Measurements from ENCODE around the gene PPM1A.

PPM1A gene

DNA sequence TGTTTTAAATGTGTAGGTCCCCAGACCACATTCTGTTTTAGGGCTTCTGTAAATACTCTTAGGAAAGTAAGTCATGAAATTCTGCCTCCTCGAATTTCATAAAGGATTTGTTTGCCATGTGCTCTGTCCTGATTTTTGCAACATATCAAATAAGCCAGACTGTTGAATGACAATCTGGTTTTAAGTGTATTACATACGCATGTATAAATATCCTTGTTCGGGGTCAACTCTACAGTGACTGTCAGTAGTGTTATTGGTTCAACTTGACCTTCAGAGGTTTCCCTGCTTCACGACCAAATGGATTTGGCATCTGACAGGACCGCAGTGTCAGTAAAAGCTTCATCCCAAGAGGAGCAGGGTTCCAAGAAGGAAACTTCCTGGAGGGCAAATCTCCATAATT is 52.7 kb downstream of the PPM1A start:
- Histone ChIP-seq H3K9me2 (replicated peaks; ENCODE audit: insufficient read depth, low read length) (no peaks in the 10 kb centered on the region), H3K79me2 (ENCODE audit: insufficient read depth, low read length) (no peaks in the 10 kb centered on the region), H3K4me3 (ENCODE audit: insufficient read depth, low read length, poor library complexity, severe bottlenecking) (no peak overlapping the region), H3K27ac (ENCODE audit: low read depth, low read length) (no peak overlapping the region), H3K36me3 (ENCODE audit: low read length) (no peaks in the 10 kb centered on the region), H2AFZ (ENCODE audit: low read depth, low read length, severe bottlenecking) (no peak overlapping the region), H4K20me1 (ENCODE audit: low read depth, low read length) (no peaks in the 10 kb centered on the region), H3K27me3 (ENCODE audit: low read length) (no peaks in the 10 kb centered on the region), H3F3A (ENCODE audit: insufficient read depth) (no peaks in the 10 kb centered on the region), H3K4me2 (ENCODE audit: low read depth, low read length, poor library complexity, severe bottlenecking) (no peak overlapping the region), H3K9me3 (ENCODE audit: insufficient read depth, low read length) (no peaks in the 10 kb centered on the region), H3K9ac (ENCODE audit: low read length) (no peak overlapping the region)
- TF ChIP-seq EZH2phosphoT487 (conservative IDR thresholded peaks at IDR 0.05; ENCODE audit: low read length), result no peak
- TF ChIP-seq, protein P1, sequence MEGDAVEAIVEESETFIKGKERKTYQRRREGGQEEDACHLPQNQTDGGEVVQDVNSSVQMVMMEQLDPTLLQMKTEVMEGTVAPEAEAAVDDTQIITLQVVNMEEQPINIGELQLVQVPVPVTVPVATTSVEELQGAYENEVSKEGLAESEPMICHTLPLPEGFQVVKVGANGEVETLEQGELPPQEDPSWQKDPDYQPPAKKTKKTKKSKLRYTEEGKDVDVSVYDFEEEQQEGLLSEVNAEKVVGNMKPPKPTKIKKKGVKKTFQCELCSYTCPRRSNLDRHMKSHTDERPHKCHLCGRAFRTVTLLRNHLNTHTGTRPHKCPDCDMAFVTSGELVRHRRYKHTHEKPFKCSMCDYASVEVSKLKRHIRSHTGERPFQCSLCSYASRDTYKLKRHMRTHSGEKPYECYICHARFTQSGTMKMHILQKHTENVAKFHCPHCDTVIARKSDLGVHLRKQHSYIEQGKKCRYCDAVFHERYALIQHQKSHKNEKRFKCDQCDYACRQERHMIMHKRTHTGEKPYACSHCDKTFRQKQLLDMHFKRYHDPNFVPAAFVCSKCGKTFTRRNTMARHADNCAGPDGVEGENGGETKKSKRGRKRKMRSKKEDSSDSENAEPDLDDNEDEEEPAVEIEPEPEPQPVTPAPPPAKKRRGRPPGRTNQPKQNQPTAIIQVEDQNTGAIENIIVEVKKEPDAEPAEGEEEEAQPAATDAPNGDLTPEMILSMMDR (IDR thresholded peaks at IDR 0.05; ENCODE audit: insufficient read depth, low read length, poor library complexity, severe bottlenecking), result no peak

DNA sequence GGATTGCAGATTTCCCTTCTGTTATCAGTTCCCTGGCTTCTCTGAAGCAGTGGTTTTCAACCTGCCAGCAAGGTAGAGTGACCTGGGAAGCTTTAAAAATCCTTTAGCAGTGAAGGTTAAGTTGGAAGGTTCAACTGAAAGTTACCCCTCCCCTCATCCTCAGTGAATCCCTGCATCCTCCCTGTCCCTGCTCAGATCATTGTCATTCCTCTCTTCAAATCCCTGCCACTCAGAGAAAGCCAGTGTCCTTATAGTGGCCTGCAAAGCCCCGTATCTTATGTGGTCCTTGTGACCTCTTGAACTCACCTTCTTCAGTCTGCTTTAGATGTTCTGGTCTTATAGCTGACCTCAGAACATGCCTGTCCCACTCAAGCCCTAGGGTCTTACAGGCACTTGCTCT is 53.6 kb downstream of the PPM1A start:
- Histone ChIP-seq H2AFZ (ENCODE audit: low read depth, low read length, severe bottlenecking) (no peak overlapping the region), H3K27me3 (ENCODE audit: low read length) (no peaks in the 10 kb centered on the region), H3K9me2 (replicated peaks; ENCODE audit: insufficient read depth, low read length) (no peaks in the 10 kb centered on the region), H3K36me3 (ENCODE audit: low read length) (no peaks in the 10 kb centered on the region), H3K4me2 (ENCODE audit: low read depth, low read length, poor library complexity, severe bottlenecking) (no peak overlapping the region), H3K4me3 (ENCODE audit: insufficient read depth, low read length, poor library complexity, severe bottlenecking) (no peak overlapping the region), H3F3A (ENCODE audit: insufficient read depth) (no peaks in the 10 kb centered on the region), H4K20me1 (ENCODE audit: low read depth, low read length) (no peaks in the 10 kb centered on the region), H3K9ac (ENCODE audit: low read length) (no peak overlapping the region), H3K9me3 (ENCODE audit: insufficient read depth, low read length) (no peaks in the 10 kb centered on the region), H3K79me2 (ENCODE audit: insufficient read depth, low read length) (no peaks in the 10 kb centered on the region), H3K27ac (ENCODE audit: low read depth, low read length) (no peak overlapping the region)
- TF ChIP-seq EZH2phosphoT487 (conservative IDR thresholded peaks at IDR 0.05; ENCODE audit: low read length), result no peak
- TF ChIP-seq, protein P1 (IDR thresholded peaks at IDR 0.05; ENCODE audit: insufficient read depth, low read length, poor library complexity, severe bottlenecking), result no peak

DNA sequence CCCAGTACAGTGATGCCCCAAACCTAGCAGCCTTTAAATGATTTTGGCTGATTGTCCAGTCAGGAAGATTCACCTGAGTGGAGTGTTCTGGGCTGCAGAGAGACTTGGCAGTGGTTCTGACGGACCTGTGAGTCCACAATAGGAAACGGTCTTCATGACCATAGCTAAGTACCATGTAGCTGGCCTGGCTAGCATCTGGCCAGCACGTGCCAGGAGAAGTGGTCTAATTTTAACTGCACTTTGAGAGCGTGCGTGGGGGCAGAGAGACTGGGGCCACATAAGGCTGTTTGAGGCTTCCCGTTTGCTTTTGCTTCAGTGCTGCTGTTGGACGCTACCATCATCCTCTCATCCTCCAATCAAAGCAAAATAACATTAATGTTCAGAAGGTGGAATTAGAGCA is 54.7 kb downstream of the PPM1A start:
- H3K4me2 ChIP-seq (ENCODE audit: low read depth, low read length, poor library complexity, severe bottlenecking), result no peak overlapping the region
- no peaks in the 10 kb centered on the region for H3K9me3 ChIP-seq (ENCODE audit: insufficient read depth, low read length)
- H3K9ac ChIP-seq (ENCODE audit: low read length), result no peak overlapping the region
- TF ChIP-seq, protein P1 (IDR thresholded peaks at IDR 0.05; ENCODE audit: insufficient read depth, low read length, poor library complexity, severe bottlenecking), result no peak
- no peak for TF ChIP-seq EZH2phosphoT487 (conservative IDR thresholded peaks at IDR 0.05; ENCODE audit: low read length)
- no peaks in the 10 kb centered on the region for H3K79me2 ChIP-seq (ENCODE audit: insufficient read depth, low read length)
- H3K27me3 ChIP-seq (ENCODE audit: low read length), result no peaks in the 10 kb centered on the region
- no peak overlapping the region for H3K27ac ChIP-seq (ENCODE audit: low read depth, low read length)
- H2AFZ ChIP-seq (ENCODE audit: low read depth, low read length, severe bottlenecking), result no peak overlapping the region
- no peaks in the 10 kb centered on the region for H3K36me3 ChIP-seq (ENCODE audit: low read length)
- H4K20me1 ChIP-seq (ENCODE audit: low read depth, low read length), result no peaks in the 10 kb centered on the region
- H3F3A ChIP-seq (ENCODE audit: insufficient read depth), result no peaks in the 10 kb centered on the region
- H3K4me3 ChIP-seq (ENCODE audit: insufficient read depth, low read length, poor library complexity, severe bottlenecking), result no peak overlapping the region
- H3K9me2 ChIP-seq (replicated peaks; ENCODE audit: insufficient read depth, low read length), result no peaks in the 10 kb centered on the region
